ENCODE data around the gene LILRA1. TPM values are rescaled to one million over a fixed set of nuclear protein-coding genes. Genes with fewer than 3 reads are reported as not detected.
"Not testable (repeated sequence)": the region's sequence is repeated elsewhere in the genome, so short reads cannot be mapped to it uniquely, and the experiment has no call there.

LILRA1 gene
- total RNA-seq, 1 experiment from 2014 or later, result not detected

DNA sequence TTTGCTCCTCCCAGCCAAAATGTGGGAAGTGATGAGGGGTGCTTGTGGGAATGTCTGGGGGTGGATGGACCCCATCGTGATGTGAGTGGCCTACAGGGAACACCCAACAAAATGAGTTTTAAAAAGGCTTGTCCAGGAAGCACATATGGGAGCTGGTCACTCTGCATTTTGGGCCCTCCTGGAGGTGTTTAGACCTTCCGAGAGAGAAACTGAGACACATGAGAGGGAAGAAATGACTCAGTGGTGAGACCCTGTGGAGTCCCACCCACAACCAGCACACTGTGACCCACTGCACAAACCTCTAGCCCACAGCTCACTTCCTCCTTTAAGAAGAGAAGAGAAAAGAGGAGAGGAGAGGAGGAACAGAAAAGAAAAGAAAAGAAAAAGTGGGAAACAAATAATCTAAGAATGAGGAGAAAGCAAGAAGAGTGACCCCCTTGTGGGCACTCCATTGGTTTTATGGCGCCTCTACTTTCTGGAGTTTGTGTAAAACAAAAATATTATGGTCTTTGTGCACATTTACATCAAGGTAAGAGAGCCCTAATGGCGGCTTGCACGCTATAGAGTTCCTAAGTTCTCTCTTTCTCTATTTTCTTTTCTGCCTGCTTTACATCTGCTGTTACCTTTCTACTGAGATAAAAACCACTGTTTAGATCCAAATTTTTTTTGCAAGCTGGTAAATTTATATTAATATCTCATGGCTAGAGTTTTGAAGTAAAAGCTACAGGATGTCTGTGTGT lies 23.6 kb downstream of the LILRA1 start:
- peaks cover 19% of the 10 kb centered on the region for H3K9me3 Mint-ChIP-seq (ENCODE audit: unreplicated experiment)
- H3K27ac Mint-ChIP-seq (ENCODE audit: unreplicated experiment), result no peak overlapping the region
- peaks cover 15% of the 10 kb centered on the region for H3K27me3 Mint-ChIP-seq (ENCODE audit: insufficient read depth, unreplicated experiment)
- Histone ChIP-seq H3K4me3 (ENCODE audit: low read depth, low read length) (no peak overlapping the region), H3K4me1 (no peaks in the 10 kb centered on the region), H3K36me3 (ENCODE audit: control insufficient read depth, insufficient read depth, low read length) (no peaks in the 10 kb centered on the region), H3K9me3 (no peaks in the 10 kb centered on the region), H3K27me3 (replicated peaks; ENCODE audit: control insufficient read depth, insufficient read depth, low read length) (no peaks in the 10 kb centered on the region)
- no TSS peak for BruUV-seq (replicated peaks)
- ChIA-PET POLR2A (no interaction called here), CTCF (no interaction called here)
- intact Hi-C loops (cut with micrococcal nuclease; ENCODE audit: unreplicated experiment), result no loop called here
- no peaks in the 10 kb centered on the region for H3K4me1 Mint-ChIP-seq (ENCODE audit: low read depth, unreplicated experiment)
- no peaks in the 10 kb centered on the region for H3K36me3 Mint-ChIP-seq (ENCODE audit: insufficient read depth, unreplicated experiment)
- H3K4me3 Mint-ChIP-seq (ENCODE audit: unreplicated experiment), result no peak overlapping the region
- TF ChIP-seq, protein P1, sequence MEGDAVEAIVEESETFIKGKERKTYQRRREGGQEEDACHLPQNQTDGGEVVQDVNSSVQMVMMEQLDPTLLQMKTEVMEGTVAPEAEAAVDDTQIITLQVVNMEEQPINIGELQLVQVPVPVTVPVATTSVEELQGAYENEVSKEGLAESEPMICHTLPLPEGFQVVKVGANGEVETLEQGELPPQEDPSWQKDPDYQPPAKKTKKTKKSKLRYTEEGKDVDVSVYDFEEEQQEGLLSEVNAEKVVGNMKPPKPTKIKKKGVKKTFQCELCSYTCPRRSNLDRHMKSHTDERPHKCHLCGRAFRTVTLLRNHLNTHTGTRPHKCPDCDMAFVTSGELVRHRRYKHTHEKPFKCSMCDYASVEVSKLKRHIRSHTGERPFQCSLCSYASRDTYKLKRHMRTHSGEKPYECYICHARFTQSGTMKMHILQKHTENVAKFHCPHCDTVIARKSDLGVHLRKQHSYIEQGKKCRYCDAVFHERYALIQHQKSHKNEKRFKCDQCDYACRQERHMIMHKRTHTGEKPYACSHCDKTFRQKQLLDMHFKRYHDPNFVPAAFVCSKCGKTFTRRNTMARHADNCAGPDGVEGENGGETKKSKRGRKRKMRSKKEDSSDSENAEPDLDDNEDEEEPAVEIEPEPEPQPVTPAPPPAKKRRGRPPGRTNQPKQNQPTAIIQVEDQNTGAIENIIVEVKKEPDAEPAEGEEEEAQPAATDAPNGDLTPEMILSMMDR (IDR thresholded peaks at IDR 0.05; ENCODE audit: insufficient read depth in 1 of 2, low read depth in 1 of 2, low read length in 1 of 2, severe bottlenecking in 1 of 2, unreplicated experiment in 1 of 2), result no peak
- DNase-seq, result no peak

DNA sequence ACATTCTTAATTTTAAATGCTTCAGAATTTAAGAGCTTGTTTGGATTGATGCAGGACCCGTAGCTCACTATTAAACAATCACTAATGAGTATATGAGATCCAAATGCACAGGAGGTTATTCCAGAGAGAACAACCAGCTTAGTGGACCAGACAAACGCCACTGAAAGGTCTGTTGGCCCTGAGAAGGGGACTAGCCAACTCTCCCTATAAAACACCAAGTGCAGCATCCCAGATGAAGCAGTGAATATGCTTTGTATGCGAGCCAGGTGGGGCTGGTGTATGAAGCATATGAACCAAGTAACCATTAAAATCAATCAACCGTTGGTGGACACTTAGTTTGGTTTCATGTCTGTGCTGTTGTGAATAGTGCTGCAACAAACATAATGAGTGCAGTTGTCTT lies 27.0 kb downstream of the LILRA1 start:
- Histone ChIP-seq H3K4me1 (no peaks in the 10 kb centered on the region), H3K27me3 (replicated peaks; ENCODE audit: control insufficient read depth, insufficient read depth, low read length) (no peaks in the 10 kb centered on the region), H3K9me3 (no peaks in the 10 kb centered on the region), H3K36me3 (ENCODE audit: control insufficient read depth, insufficient read depth, low read length) (no peaks in the 10 kb centered on the region), H3K4me3 (ENCODE audit: low read depth, low read length) (no peak overlapping the region)
- H3K36me3 Mint-ChIP-seq (ENCODE audit: insufficient read depth, unreplicated experiment), result no peaks in the 10 kb centered on the region
- ChIA-PET CTCF (no interaction called here), POLR2A (no interaction called here)
- H3K27me3 Mint-ChIP-seq (ENCODE audit: insufficient read depth, unreplicated experiment), result peaks cover 20% of the 10 kb centered on the region
- no peak overlapping the region for H3K4me3 Mint-ChIP-seq (ENCODE audit: unreplicated experiment)
- no peak overlapping the region for H3K27ac Mint-ChIP-seq (ENCODE audit: unreplicated experiment)
- TF ChIP-seq, protein P1 (IDR thresholded peaks at IDR 0.05; ENCODE audit: insufficient read depth in 1 of 2, low read depth in 1 of 2, low read length in 1 of 2, severe bottlenecking in 1 of 2, unreplicated experiment in 1 of 2), result no peak
- H3K4me1 Mint-ChIP-seq (ENCODE audit: low read depth, unreplicated experiment), result no peaks in the 10 kb centered on the region
- intact Hi-C loops (cut with micrococcal nuclease; ENCODE audit: unreplicated experiment), result no loop called here
- peaks cover under 1% of the 10 kb centered on the region for H3K9me3 Mint-ChIP-seq (ENCODE audit: unreplicated experiment)
- no TSS peak for BruUV-seq (replicated peaks)
- no peak for DNase-seq

DNA sequence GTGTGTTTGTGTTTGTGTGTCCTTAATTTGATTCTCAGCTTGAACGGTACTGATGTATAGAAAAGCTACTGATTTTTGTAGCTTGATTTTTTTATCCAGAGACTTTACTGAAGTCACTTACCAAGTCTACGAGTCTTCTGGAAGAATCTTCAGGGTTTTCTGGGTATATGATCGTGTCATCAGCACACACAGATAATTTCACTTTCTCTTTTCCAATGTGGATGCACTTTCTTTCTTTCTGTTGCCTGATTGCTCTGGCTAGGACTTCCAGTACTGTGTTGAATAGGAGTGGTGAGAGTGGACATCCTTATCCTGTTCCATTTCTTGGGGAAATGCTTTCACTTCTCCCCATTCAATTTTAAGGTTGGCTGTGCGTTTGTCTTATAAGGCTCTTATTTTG lies 29.0 kb downstream of the LILRA1 start:
- Mint-ChIP-seq H3K4me1 (ENCODE audit: low read depth, unreplicated experiment) (no peaks in the 10 kb centered on the region), H3K36me3 (ENCODE audit: insufficient read depth, unreplicated experiment) (no peaks in the 10 kb centered on the region), H3K9me3 (ENCODE audit: unreplicated experiment) (no peaks in the 10 kb centered on the region), H3K27ac (ENCODE audit: unreplicated experiment) (no peak overlapping the region), H3K4me3 (ENCODE audit: unreplicated experiment) (no peak overlapping the region), H3K27me3 (ENCODE audit: insufficient read depth, unreplicated experiment) (peaks cover 25% of the 10 kb centered on the region)
- CTCF ChIA-PET, result no interaction called here
- H3K4me3 ChIP-seq (ENCODE audit: low read depth, low read length), result no peak overlapping the region
- H3K4me1 ChIP-seq, result no peaks in the 10 kb centered on the region
- BruUV-seq (replicated peaks), result no TSS peak
- intact Hi-C loops (cut with micrococcal nuclease; ENCODE audit: unreplicated experiment), result no loop called here
- no peak for DNase-seq
- H3K9me3 ChIP-seq, result 0 out of 2 replicates have a peak, but pooled peaks cover 4% of the 10 kb centered on the region
- POLR2A ChIA-PET, result no interaction called here
- TF ChIP-seq, protein P1 (IDR thresholded peaks at IDR 0.05; ENCODE audit: insufficient read depth in 1 of 2, low read depth in 1 of 2, low read length in 1 of 2, severe bottlenecking in 1 of 2, unreplicated experiment in 1 of 2), result no peak
- H3K36me3 ChIP-seq (ENCODE audit: control insufficient read depth, insufficient read depth, low read length), result no peaks in the 10 kb centered on the region
- no peaks in the 10 kb centered on the region for H3K27me3 ChIP-seq (replicated peaks; ENCODE audit: control insufficient read depth, insufficient read depth, low read length)

DNA sequence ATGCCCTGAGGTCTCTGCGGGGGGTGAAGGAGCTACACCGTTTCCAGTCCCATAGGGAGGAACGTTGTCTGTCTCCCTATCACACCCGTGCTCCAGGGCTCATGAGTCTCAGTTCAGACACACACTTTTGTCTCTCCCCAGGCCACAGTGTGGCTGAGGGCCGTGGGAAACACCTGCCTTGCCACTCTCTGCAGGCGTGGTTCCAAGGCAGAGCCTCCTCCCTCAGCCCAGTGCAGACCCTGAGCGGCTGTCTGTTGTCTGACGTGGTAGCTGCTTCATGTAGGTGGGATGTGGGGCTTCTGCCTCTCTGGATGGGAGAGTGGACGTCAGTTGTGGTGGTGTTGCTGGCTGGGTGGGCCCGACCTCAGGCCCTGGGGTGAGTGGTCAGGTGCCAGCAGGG lies 30.8 kb downstream of the LILRA1 start:
- CTCF ChIA-PET; H3K27ac Mint-ChIP-seq (ENCODE audit: unreplicated experiment); DNase-seq; H3K36me3 Mint-ChIP-seq (ENCODE audit: insufficient read depth, unreplicated experiment); H3K4me3 Mint-ChIP-seq (ENCODE audit: unreplicated experiment); POLR2A ChIA-PET; H3K36me3 ChIP-seq (ENCODE audit: control insufficient read depth, insufficient read depth, low read length); intact Hi-C loops (cut with micrococcal nuclease; ENCODE audit: unreplicated experiment); H3K27me3 ChIP-seq (replicated peaks; ENCODE audit: control insufficient read depth, insufficient read depth, low read length); H3K9me3 ChIP-seq; BruUV-seq (replicated peaks); H3K4me1 Mint-ChIP-seq (ENCODE audit: low read depth, unreplicated experiment); H3K4me1 ChIP-seq; H3K4me3 ChIP-seq (ENCODE audit: low read depth, low read length); H3K9me3 Mint-ChIP-seq (ENCODE audit: unreplicated experiment): not testable (repeated sequence)
- peaks cover 25% of the 10 kb centered on the region for H3K27me3 Mint-ChIP-seq (ENCODE audit: insufficient read depth, unreplicated experiment)

DNA sequence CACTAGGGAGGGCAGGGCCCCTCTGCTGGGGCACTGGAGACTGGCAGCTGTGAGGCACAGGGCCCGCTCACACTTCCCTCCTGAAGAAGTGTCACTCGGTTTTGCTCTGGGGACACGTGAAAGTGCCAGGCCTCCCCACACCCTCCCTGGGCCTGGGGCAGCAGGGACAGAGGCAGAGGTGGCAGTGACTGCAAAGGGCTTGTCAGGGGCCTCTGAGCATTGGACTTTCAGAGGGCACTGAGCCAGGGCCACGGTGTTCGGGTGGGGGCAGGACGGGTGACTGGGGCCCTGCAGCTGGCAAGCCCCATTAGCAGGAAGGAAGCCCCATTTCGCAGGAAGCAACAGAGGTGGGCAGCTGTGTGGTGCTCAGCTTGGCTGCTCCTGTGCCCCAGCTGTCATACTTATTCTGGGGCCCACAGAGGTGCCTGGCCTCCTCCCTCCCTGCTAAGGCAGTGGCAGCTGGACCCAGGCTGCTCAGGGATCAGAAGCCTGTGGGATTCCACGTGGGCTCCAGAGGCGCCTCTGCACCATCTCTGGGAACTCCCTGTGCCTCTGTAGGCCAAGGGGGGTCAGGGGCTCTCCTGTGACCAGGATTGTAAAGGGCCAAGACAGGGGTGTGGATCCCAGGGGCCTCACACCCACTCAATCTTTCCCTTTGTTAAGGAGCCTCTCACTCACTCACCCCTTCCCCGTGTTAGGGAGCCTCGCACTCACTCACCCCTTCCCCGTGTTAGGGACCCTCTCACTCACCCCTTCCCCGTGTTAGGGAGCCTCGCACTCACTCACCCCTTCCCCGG lies 31.7 kb downstream of the LILRA1 start:
- H3K4me1 ChIP-seq; H3K27ac Mint-ChIP-seq (ENCODE audit: unreplicated experiment); POLR2A ChIA-PET; DNase-seq; H3K9me3 ChIP-seq; H3K36me3 Mint-ChIP-seq (ENCODE audit: insufficient read depth, unreplicated experiment); H3K9me3 Mint-ChIP-seq (ENCODE audit: unreplicated experiment); H3K4me1 Mint-ChIP-seq (ENCODE audit: low read depth, unreplicated experiment); H3K36me3 ChIP-seq (ENCODE audit: control insufficient read depth, insufficient read depth, low read length); CTCF ChIA-PET; H3K4me3 Mint-ChIP-seq (ENCODE audit: unreplicated experiment); H3K4me3 ChIP-seq (ENCODE audit: low read depth, low read length); intact Hi-C loops (cut with micrococcal nuclease; ENCODE audit: unreplicated experiment); H3K27me3 ChIP-seq (replicated peaks; ENCODE audit: control insufficient read depth, insufficient read depth, low read length); BruUV-seq (replicated peaks): not testable (repeated sequence)
- H3K27me3 Mint-ChIP-seq (ENCODE audit: insufficient read depth, unreplicated experiment), result peaks cover 24% of the 10 kb centered on the region

Measured in Caco-2 (cell line).